Astrocyte of the spinal cord (primary cell): ENCODE results near the gene CTDSPL2.
"Not testable (repeated sequence)": the region's sequence is repeated elsewhere in the genome, so short reads cannot be mapped to it uniquely, and the experiment has no call there.

Source experiments
- DNase-seq: peaks from one replicate; pipeline ENCODE4 v3.0.0; 2011; ENCODE audit warnings: low read depth, low spot score
- H3K4me3 ChIP-seq: 2 replicates; pipeline ENCODE4 v1.5.1; 2011; ENCODE audit warnings: low read depth, mild to moderate bottlenecking, low read length, moderate library complexity
- CTCF ChIP-seq: IDR thresholded peaks from 2 replicates; pipeline ENCODE4 v1.5.1; 2012; ENCODE audit warnings: low read depth, mild to moderate bottlenecking, low read length, inconsistent platforms
- in situ Hi-C: cut with HindIII; loops from 2 replicates; pipeline ENCODE4 v1.10.0; 2017; ENCODE audit warnings: low sequenced_read_pairs

CTDSPL2 gene

GRCh38 chr15:44447772-44448376 is 20.4 kb downstream of the CTDSPL2 start:
- DNase-seq, result no peak
- in situ Hi-C loops, result no loop called here
- no peak for TF ChIP-seq CTCF
- H3K4me3 ChIP-seq, result no peak overlapping the region

GRCh38 chr15:44450172-44450571 is 22.7 kb downstream of the CTDSPL2 start:
- in situ Hi-C loops, result no loop called here
- TF ChIP-seq CTCF, result no peak
- H3K4me3 ChIP-seq, result no peak overlapping the region
- DNase-seq, result no peak

- H3K4me3 ChIP-seq, in situ Hi-C loops, DNase-seq: not testable (repeated sequence)
These were observed 26.3 kb downstream of the CTDSPL2 start for GRCh38 chr15:44453578-44454283.

GRCh38 chr15:44458429-44458828 is 31.0 kb downstream of the CTDSPL2 start:
- in situ Hi-C loops, result no loop called here
- no peak for TF ChIP-seq CTCF

GRCh38 chr15:44468709-44469385 is 41.4 kb downstream of the CTDSPL2 start:
- in situ Hi-C loops, result no loop called here
- no peak overlapping the region for H3K4me3 ChIP-seq
- no peak for TF ChIP-seq CTCF
- DNase-seq, result peak; percentile 32

More at GRCh38 chr15:44458429-44458828, 31.0 kb downstream of the CTDSPL2 start:
- no peak for DNase-seq
- H3K4me3 ChIP-seq, result no peak overlapping the region

- in situ Hi-C loops, result no loop called here
- no peak overlapping the region for H3K4me3 ChIP-seq
- no peak for DNase-seq
- no peak for TF ChIP-seq CTCF
These were observed 44.5 kb downstream of the CTDSPL2 start for GRCh38 chr15:44471885-44472455.
